SK-N-MC (cell line): ENCODE data around the gene ZNF565.
A peak's percentile ranks its signal among the peaks of the same experiment; 100 is the strongest.

Experiments used
- DNase-seq: peaks from one replicate; pipeline ENCODE4 v3.0.0-alpha.2; 2011; ENCODE audit warnings: low read depth, low spot score
- H3K27ac ChIP-seq: fragments of 200-600 bp; sonication (generic); 2 replicates; pipeline ENCODE4 v1.5.1; 2016; ENCODE audit warnings: mixed run types
- H3K36me3 ChIP-seq: fragments of 200-600 bp; sonication (generic); 2 replicates; pipeline ENCODE4 v1.6.1; 2017; ENCODE audit warnings: antibody characterized with exemption, low read length, mixed read lengths; ENCODE audit not compliant: insufficient read depth
- H3K4me3 ChIP-seq: fragments of 200-600 bp; sonication (generic); 2 replicates; pipeline ENCODE4 v1.5.1; 2016
- H3K9ac ChIP-seq: fragments of 200-600 bp; sonication (generic); 2 replicates; pipeline ENCODE4 v1.8.0; 2017; ENCODE audit warnings: mixed run types, mixed read lengths; ENCODE audit not compliant: insufficient read length
- H3K9me3 ChIP-seq: fragments of 200-600 bp; sonication (generic); 2 replicates; pipeline ENCODE4 v1.6.1; 2017; ENCODE audit warnings: low read depth, mild to moderate bottlenecking, antibody characterized with exemption, low read length, moderate library complexity, mixed read lengths
- EZH2 ChIP-seq: fragments of 200-600 bp; sonication (generic); IDR thresholded peaks from one replicate; pipeline ENCODE4 v1.6.1; 2017; ENCODE audit warnings: antibody characterized with exemption
- FOXP2 ChIP-seq: optimal IDR thresholded peaks from 2 replicates; pipeline ENCODE3; 2011; ENCODE audit warnings: mild to moderate bottlenecking, moderate library complexity; ENCODE audit not compliant: insufficient read depth; ENCODE audit errors: extremely low read length, control extremely low read depth
- POLR2AphosphoS5 ChIP-seq: IDR thresholded peaks from 2 replicates; pipeline ENCODE4 v1.6.1; 2012; ENCODE audit warnings: mild to moderate bottlenecking, low read depth, low read length, borderline replicate concordance

The ZNF565 gene

DNA sequence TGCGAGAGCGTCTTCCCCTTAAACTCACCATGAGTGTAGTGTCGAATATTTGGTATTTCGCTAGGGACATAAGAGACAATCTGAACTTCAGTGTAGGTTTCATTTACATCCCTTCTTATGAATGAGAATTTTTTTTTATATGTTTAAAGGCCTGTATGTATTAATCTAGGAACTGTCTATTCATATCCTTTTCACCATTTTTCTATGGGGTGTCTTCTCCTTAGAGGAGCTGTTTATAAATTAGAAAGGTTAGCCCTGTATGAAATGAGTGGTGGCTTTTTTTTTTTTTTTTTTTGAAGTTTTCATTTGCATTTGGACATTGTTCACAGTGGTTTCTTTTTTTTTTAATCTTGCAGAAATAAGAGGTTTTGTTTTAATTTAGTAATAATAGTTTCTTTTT, 8.0 kb upstream of the ZNF565 start:
- Histone ChIP-seq H3K27ac (no peak overlapping the region), H3K36me3 (peaks cover 96% of the 10 kb centered on the region), H3K9ac (no peak overlapping the region), H3K9me3 (peaks cover 52% of the 10 kb centered on the region), H3K4me3 (no peak overlapping the region)
- TF ChIP-seq FOXP2 = no peak
- no peak for TF ChIP-seq POLR2AphosphoS5
- no peak for TF ChIP-seq EZH2
- no peak for DNase-seq

DNA sequence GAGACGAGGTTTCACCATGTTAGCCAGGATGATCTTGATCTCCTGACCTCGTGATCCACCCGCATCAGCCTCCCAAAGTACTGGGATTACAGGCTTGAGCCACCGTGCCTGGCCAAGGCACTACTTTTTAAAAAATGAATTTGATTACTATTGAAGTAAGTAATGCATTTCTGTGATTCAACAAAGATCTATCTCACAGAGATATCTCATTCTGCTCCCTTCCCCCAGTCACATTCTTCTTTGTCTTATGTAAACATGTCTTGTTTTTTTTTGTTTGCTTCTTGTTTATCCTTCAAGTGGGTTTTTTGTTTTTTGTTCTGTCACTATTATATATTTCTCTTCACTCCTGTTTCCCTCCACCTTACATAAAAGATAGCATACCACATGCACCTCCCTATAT, 7.0 kb upstream of the ZNF565 start:
- Histone ChIP-seq H3K4me3 (no peak overlapping the region), H3K9me3 (peaks cover 46% of the 10 kb centered on the region), H3K27ac (no peak overlapping the region), H3K36me3 (peaks cover 96% of the 10 kb centered on the region), H3K9ac (no peak overlapping the region)
- no peak for DNase-seq
- TF ChIP-seq EZH2 = no peak
- no peak for TF ChIP-seq POLR2AphosphoS5
- no peak for TF ChIP-seq FOXP2

DNA sequence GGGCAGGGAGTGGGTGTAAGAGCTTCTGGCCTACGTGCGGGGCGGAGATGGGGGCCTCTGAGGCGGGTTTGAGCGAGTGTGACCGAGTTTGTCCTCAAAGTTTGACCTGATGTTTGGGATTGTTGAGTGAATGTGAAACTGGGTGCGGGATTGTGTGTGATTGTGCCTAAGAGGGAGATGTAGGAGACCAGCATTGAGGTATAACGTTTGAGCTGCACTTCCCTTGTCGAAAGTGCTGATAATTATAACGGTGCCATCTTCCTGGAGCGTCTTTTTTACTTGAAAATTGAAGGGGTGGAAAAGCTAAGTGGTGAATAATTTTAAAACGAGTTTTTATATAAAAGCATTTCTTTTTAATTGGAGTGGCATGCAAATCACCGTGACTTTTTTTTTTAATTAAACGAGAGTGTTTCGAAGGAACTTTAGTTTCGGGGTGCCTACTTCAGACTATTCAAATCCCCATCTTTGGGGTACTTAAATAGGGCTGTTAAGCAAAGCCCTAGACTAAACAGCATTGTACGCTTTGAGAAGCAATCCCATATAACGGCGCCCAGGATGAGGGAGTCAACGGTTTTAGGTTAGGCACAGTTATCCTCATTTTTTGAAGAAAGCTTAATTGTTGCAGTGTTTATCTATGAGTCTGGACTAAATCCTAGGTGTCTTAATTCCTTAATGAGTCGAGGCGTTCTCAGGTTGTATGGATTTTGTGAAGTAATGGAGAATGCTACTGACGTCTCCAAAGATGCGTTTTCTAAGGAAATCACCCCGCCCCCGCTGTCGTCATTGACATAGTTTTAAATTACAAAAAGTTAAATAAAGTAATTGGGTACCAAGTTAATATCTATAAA, 1.0 kb upstream of the ZNF565 start:
- TF ChIP-seq FOXP2 = no peak
- TF ChIP-seq POLR2AphosphoS5 = no peak
- TF ChIP-seq EZH2 = no peak
- no peak for DNase-seq
- peaks cover 41% of the 10 kb centered on the region for H3K36me3 ChIP-seq

DNA sequence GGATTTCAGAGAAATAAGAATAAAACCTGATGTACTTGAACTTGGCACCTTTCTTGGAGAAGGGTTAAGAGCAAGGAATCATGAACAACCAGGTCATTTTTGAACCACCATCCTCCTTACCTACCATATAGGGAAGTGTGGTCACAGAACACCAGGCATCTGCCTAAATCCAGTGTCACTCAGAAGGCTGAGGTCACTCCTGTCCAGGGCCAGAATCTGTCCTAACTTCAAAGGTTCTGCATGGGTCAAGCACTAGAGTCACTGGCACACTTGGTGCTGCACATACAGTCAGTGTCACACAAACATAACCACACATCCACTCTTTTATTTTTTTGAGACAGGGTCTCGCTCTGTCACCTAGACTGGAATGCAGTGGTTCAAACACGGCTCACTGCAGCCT, 1.6 kb downstream of the ZNF565 start:
- 0 out of 2 replicates have a peak, but pooled peaks cover under 1% of the 10 kb centered on the region for H3K9me3 ChIP-seq
- no peak overlapping the region for H3K27ac ChIP-seq
- no peak for DNase-seq
- no peak overlapping the region for H3K4me3 ChIP-seq
- TF ChIP-seq EZH2 (no peak), POLR2AphosphoS5 (no peak), FOXP2 (no peak)
- peaks cover 19% of the 10 kb centered on the region for H3K36me3 ChIP-seq
- H3K9ac ChIP-seq = no peak overlapping the region

More for the DNA sequence above, 1.0 kb upstream of the ZNF565 start:
- H3K9me3 ChIP-seq = peaks cover 13% of the 10 kb centered on the region; the same call in 1 of the 2 replicates
- peak overlapping the region; percentile 100 for H3K9ac ChIP-seq
- H3K4me3 ChIP-seq = peak overlapping the region; percentile 100
- H3K27ac ChIP-seq = peak overlapping the region; percentile 93

DNA sequence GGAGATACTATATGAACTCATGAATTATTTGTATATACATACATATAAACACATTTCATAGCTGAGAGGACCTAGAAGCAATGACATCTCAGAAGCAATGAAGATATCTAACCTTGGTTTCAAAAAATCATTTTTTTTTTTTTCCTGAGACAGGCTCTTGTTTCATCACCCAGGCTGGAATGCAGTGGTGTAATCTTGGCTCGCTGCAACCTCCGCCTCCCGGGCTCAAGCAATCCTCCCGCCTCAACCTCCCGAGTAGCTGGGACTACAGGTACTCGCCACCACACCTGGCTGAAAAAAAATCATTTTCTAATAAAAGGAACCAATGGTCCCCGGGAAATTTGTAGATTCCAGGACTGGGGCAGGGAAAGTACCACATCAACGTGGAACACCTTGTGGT, 4.0 kb downstream of the ZNF565 start:
- TF ChIP-seq FOXP2 (no peak), POLR2AphosphoS5 (no peak), EZH2 (no peak)
- H3K36me3 ChIP-seq = peaks cover under 1% of the 10 kb centered on the region; the same call in 1 of the 2 replicates
- no peak for DNase-seq
- no peak overlapping the region for H3K4me3 ChIP-seq
- H3K9ac ChIP-seq = no peak overlapping the region
- no peaks in the 10 kb centered on the region for H3K9me3 ChIP-seq
- H3K27ac ChIP-seq = no peak overlapping the region

DNA sequence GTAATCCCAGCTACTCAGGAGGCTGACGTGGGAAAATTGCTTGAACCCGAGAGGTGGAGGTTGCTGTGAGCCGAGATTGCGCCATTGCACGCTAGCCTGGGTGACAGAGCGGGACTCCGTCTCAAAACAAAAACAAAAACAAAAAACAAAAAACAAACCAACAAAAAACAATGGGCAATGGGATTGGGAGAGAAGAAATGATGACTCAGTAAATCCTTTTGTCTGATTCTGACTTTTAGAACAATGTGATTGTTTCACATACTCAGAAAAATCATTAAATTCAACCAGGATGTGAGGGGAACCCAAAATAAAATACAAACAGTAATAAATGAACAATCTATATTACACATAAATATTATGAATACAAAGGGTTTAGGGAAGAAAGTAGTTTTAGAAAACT, 5.1 kb downstream of the ZNF565 start:
- no peak overlapping the region for H3K27ac ChIP-seq
- no peak for DNase-seq
- no peaks in the 10 kb centered on the region for H3K36me3 ChIP-seq
- H3K9me3 ChIP-seq = no peaks in the 10 kb centered on the region
- no peak for TF ChIP-seq EZH2
- no peak for TF ChIP-seq POLR2AphosphoS5
- TF ChIP-seq FOXP2 = no peak
- H3K4me3 ChIP-seq = no peak overlapping the region
- no peak overlapping the region for H3K9ac ChIP-seq

DNA sequence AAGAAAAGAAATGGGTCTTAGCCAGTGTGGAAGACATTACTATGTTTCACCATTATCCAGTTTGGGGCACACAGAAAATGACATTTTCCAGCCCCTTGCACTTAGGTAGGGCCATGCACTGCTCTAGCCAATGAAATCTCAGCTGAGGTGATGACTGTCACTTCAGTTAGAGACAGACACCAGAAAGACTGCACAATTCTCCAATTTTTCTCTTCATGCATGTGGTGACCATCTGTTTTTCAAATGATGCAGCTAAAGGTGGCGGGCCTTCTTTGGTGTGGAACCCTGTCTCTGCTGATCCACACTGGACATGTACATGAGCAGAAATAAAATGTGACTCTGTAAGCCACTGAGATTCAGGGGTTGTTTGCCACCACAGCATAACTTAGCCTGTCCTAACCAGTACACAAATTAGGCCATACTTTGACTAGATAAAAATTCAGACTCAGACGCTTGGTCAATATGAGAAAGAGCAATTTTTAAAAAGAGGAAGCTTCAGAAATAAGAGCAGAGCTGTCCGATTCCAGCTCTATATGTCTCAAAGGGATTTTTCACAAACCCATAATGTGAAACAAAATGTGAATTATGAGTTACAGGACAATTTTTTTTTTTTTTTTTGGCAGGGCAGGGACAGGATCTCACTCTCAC, 6.7 kb downstream of the ZNF565 start:
- DNase-seq = no peak
- no peak for TF ChIP-seq EZH2
- no peak for TF ChIP-seq POLR2AphosphoS5
- TF ChIP-seq FOXP2 = no peak
- Histone ChIP-seq H3K9me3 (no peaks in the 10 kb centered on the region), H3K36me3 (no peaks in the 10 kb centered on the region), H3K4me3 (no peak overlapping the region), H3K27ac (no peak overlapping the region), H3K9ac (no peak overlapping the region)

DNA sequence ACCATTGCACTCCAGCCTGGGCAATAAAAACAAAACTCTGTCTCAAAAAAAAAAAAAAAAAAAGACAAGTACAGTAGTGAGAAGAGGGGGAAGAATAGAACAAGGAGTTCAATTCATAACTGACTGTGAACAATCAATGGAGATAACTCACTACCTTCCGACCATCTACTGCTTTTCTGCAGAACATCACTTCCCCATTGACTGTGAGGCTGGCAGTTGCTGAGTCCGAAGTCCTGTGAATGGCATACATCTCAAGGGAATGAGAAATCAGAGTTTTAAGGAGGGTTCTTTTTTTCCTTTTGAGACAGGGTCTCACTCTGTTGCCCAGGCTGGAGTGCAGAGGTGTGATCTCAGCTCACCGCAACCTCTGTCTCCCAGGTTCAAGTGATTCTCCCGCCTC, 11.2 kb downstream of the ZNF565 start:
- Histone ChIP-seq H3K4me3 (no peak overlapping the region), H3K9ac (no peak overlapping the region), H3K36me3 (no peaks in the 10 kb centered on the region), H3K9me3 (no peaks in the 10 kb centered on the region), H3K27ac (no peak overlapping the region)
- TF ChIP-seq POLR2AphosphoS5 (no peak), FOXP2 (no peak), EZH2 (no peak)
- DNase-seq = no peak
